ENCODE data around the gene C16orf87. TPM values are rescaled to one million over a fixed set of nuclear protein-coding genes. Genes with fewer than 3 reads are reported as not detected.

Gene C16orf87
- total and polyA plus RNA-seq, 2 donors, result 9.2 to 11.3 TPM

- H3K4me3 ChIP-seq (ENCODE audit: low read length in 2 of 2), result no peak overlapping the region
- DNase-seq (ENCODE audit: low read depth in 6 of 9, low spot score in 9 of 9), result no peak
- no peak overlapping the region for H3K27ac ChIP-seq (ENCODE audit: low read depth in 1 of 2, low read length in 1 of 2)
- no peaks in the 10 kb centered on the region for H3K27me3 ChIP-seq (ENCODE audit: control insufficient read depth in 2 of 2, insufficient read depth in 1 of 2, low read length in 1 of 2)
- peaks cover under 1% of the 10 kb centered on the region in 2 donors for H3K36me3 ChIP-seq (ENCODE audit: control insufficient read depth in 2 of 2, insufficient read depth in 2 of 2, low read length in 1 of 2)
- 99% methylated on average over 4 of the region's 4 CpGs for WGBS
- H3K9me3 ChIP-seq (ENCODE audit: control insufficient read depth in 2 of 2, insufficient read depth in 1 of 2, low read length in 1 of 2), result no peaks in the 10 kb centered on the region
- H3K4me1 ChIP-seq (ENCODE audit: control insufficient read depth in 2 of 2, insufficient read depth in 2 of 2, low read length in 2 of 2), result no peaks in the 10 kb centered on the region
Measured at GRCh38 chr16:46797501-46797900, 33.5 kb downstream of the C16orf87 start.

GRCh38 chr16:46796764-46797269, 34.2 kb downstream of the C16orf87 start:
- H3K27ac ChIP-seq (ENCODE audit: low read depth in 1 of 2, low read length in 1 of 2), result no peak overlapping the region
- H3K4me3 ChIP-seq (ENCODE audit: low read length in 2 of 2), result no peak overlapping the region
- H3K27me3 ChIP-seq (ENCODE audit: control insufficient read depth in 2 of 2, insufficient read depth in 1 of 2, low read length in 1 of 2), result no peaks in the 10 kb centered on the region
- 95% methylated on average over 1 of the region's 1 CpG for WGBS
- DNase-seq (ENCODE audit: low read depth in 6 of 9, low spot score in 9 of 9), result no peak
- no peaks in the 10 kb centered on the region for H3K9me3 ChIP-seq (ENCODE audit: control insufficient read depth in 2 of 2, insufficient read depth in 1 of 2, low read length in 1 of 2)
- no peaks in the 10 kb centered on the region for H3K4me1 ChIP-seq (ENCODE audit: control insufficient read depth in 2 of 2, insufficient read depth in 2 of 2, low read length in 2 of 2)
- H3K36me3 ChIP-seq (ENCODE audit: control insufficient read depth in 2 of 2, insufficient read depth in 2 of 2, low read length in 1 of 2), result no peaks in the 10 kb centered on the region

GRCh38 chr16:46793841-46794240, 37.1 kb downstream of the C16orf87 start:
- no peaks in the 10 kb centered on the region for H3K27me3 ChIP-seq (ENCODE audit: control insufficient read depth in 2 of 2, insufficient read depth in 1 of 2, low read length in 1 of 2)
- 96% methylated on average over 1 of the region's 1 CpG for WGBS

GRCh38 chr16:46790599-46791270, 40.2 kb downstream of the C16orf87 start:
- Histone ChIP-seq H3K27ac (ENCODE audit: low read depth in 1 of 2, low read length in 1 of 2) (no peak overlapping the region), H3K9me3 (ENCODE audit: control insufficient read depth in 2 of 2, insufficient read depth in 1 of 2, low read length in 1 of 2) (no peaks in the 10 kb centered on the region), H3K4me1 (ENCODE audit: control insufficient read depth in 2 of 2, insufficient read depth in 2 of 2, low read length in 2 of 2) (peaks cover 3% of the 10 kb centered on the region in 2 donors), H3K4me3 (ENCODE audit: low read length in 2 of 2) (no peak overlapping the region), H3K27me3 (ENCODE audit: control insufficient read depth in 2 of 2, insufficient read depth in 1 of 2, low read length in 1 of 2) (no peaks in the 10 kb centered on the region), H3K36me3 (ENCODE audit: control insufficient read depth in 2 of 2, insufficient read depth in 2 of 2, low read length in 1 of 2) (no peaks in the 10 kb centered on the region)
- DNase-seq (ENCODE audit: low read depth in 6 of 9, low spot score in 9 of 9), result no peak
- 96% methylated on average over 8 of the region's 8 CpGs for WGBS

More at GRCh38 chr16:46793841-46794240, 37.1 kb downstream of the C16orf87 start:
- Histone ChIP-seq H3K27ac (ENCODE audit: low read depth in 1 of 2, low read length in 1 of 2) (no peak overlapping the region), H3K4me1 (ENCODE audit: control insufficient read depth in 2 of 2, insufficient read depth in 2 of 2, low read length in 2 of 2) (peaks cover 3% of the 10 kb centered on the region in 2 donors), H3K36me3 (ENCODE audit: control insufficient read depth in 2 of 2, insufficient read depth in 2 of 2, low read length in 1 of 2) (no peaks in the 10 kb centered on the region), H3K9me3 (ENCODE audit: control insufficient read depth in 2 of 2, insufficient read depth in 1 of 2, low read length in 1 of 2) (no peaks in the 10 kb centered on the region), H3K4me3 (ENCODE audit: low read length in 2 of 2) (no peak overlapping the region)
- no peak for DNase-seq (ENCODE audit: low read depth in 6 of 9, low spot score in 9 of 9)

GRCh38 chr16:46789499-46790414, 41.2 kb downstream of the C16orf87 start:
- H3K4me3 ChIP-seq (ENCODE audit: low read length in 2 of 2), result peak overlapping the region; percentile 49 to 56
- no peak overlapping the region for H3K27ac ChIP-seq (ENCODE audit: low read depth in 1 of 2, low read length in 1 of 2)
- no peaks in the 10 kb centered on the region for H3K36me3 ChIP-seq (ENCODE audit: control insufficient read depth in 2 of 2, insufficient read depth in 2 of 2, low read length in 1 of 2)
- DNase-seq (ENCODE audit: low read depth in 6 of 9, low spot score in 9 of 9), result peak in 7 of 9 donors; percentile 33 to 82 (median 62)
- no peaks in the 10 kb centered on the region for H3K27me3 ChIP-seq (ENCODE audit: control insufficient read depth in 2 of 2, insufficient read depth in 1 of 2, low read length in 1 of 2)
- peaks cover 3% of the 10 kb centered on the region in 2 donors for H3K4me1 ChIP-seq (ENCODE audit: control insufficient read depth in 2 of 2, insufficient read depth in 2 of 2, low read length in 2 of 2)
- no peaks in the 10 kb centered on the region for H3K9me3 ChIP-seq (ENCODE audit: control insufficient read depth in 2 of 2, insufficient read depth in 1 of 2, low read length in 1 of 2)
- WGBS, result 9% methylated on average over 43 of the region's 43 CpGs

GRCh38 chr16:46788891-46789474, 42.0 kb downstream of the C16orf87 start:
- peaks cover 3% of the 10 kb centered on the region in 2 donors for H3K4me1 ChIP-seq (ENCODE audit: control insufficient read depth in 2 of 2, insufficient read depth in 2 of 2, low read length in 2 of 2)
- no peak overlapping the region for H3K4me3 ChIP-seq (ENCODE audit: low read length in 2 of 2)
- H3K27ac ChIP-seq (ENCODE audit: low read depth in 1 of 2, low read length in 1 of 2), result no peak overlapping the region
- no peak for DNase-seq (ENCODE audit: low read depth in 6 of 9, low spot score in 9 of 9)
- H3K27me3 ChIP-seq (ENCODE audit: control insufficient read depth in 2 of 2, insufficient read depth in 1 of 2, low read length in 1 of 2), result no peaks in the 10 kb centered on the region
- 95% methylated on average over 3 of the region's 3 CpGs for WGBS
- no peaks in the 10 kb centered on the region for H3K36me3 ChIP-seq (ENCODE audit: control insufficient read depth in 2 of 2, insufficient read depth in 2 of 2, low read length in 1 of 2)
- H3K9me3 ChIP-seq (ENCODE audit: control insufficient read depth in 2 of 2, insufficient read depth in 1 of 2, low read length in 1 of 2), result no peaks in the 10 kb centered on the region

GRCh38 chr16:46787909-46788308, 43.1 kb downstream of the C16orf87 start:
- WGBS, result 4% methylated on average over 1 of the region's 1 CpG
- no peaks in the 10 kb centered on the region for H3K9me3 ChIP-seq (ENCODE audit: control insufficient read depth in 2 of 2, insufficient read depth in 1 of 2, low read length in 1 of 2)

GRCh38 chr16:46785076-46785845, 45.7 kb downstream of the C16orf87 start:
- Histone ChIP-seq H3K27me3 (ENCODE audit: control insufficient read depth in 2 of 2, insufficient read depth in 1 of 2, low read length in 1 of 2) (no peaks in the 10 kb centered on the region), H3K4me3 (ENCODE audit: low read length in 2 of 2) (no peak overlapping the region), H3K36me3 (ENCODE audit: control insufficient read depth in 2 of 2, insufficient read depth in 2 of 2, low read length in 1 of 2) (no peaks in the 10 kb centered on the region), H3K27ac (ENCODE audit: low read depth in 1 of 2, low read length in 1 of 2) (no peak overlapping the region), H3K9me3 (ENCODE audit: control insufficient read depth in 2 of 2, insufficient read depth in 1 of 2, low read length in 1 of 2) (no peaks in the 10 kb centered on the region), H3K4me1 (ENCODE audit: control insufficient read depth in 2 of 2, insufficient read depth in 2 of 2, low read length in 2 of 2) (peaks cover 0 to 3% of the 10 kb centered on the region in 2 donors)
- 89% methylated on average over 3 of the region's 3 CpGs for WGBS
- no peak for DNase-seq (ENCODE audit: low read depth in 6 of 9, low spot score in 9 of 9)

More at GRCh38 chr16:46787909-46788308, 43.1 kb downstream of the C16orf87 start:
- Histone ChIP-seq H3K4me1 (ENCODE audit: control insufficient read depth in 2 of 2, insufficient read depth in 2 of 2, low read length in 2 of 2) (peaks cover 3% of the 10 kb centered on the region in 2 donors), H3K27ac (ENCODE audit: low read depth in 1 of 2, low read length in 1 of 2) (no peak overlapping the region), H3K36me3 (ENCODE audit: control insufficient read depth in 2 of 2, insufficient read depth in 2 of 2, low read length in 1 of 2) (no peaks in the 10 kb centered on the region), H3K27me3 (ENCODE audit: control insufficient read depth in 2 of 2, insufficient read depth in 1 of 2, low read length in 1 of 2) (no peaks in the 10 kb centered on the region), H3K4me3 (ENCODE audit: low read length in 2 of 2) (no peak overlapping the region)
- no peak for DNase-seq (ENCODE audit: low read depth in 6 of 9, low spot score in 9 of 9)
